ENCODE results near the gene TTC13.
A peak's percentile ranks its signal among the peaks of the same experiment; 100 is the strongest.

The TTC13 gene

DNA sequence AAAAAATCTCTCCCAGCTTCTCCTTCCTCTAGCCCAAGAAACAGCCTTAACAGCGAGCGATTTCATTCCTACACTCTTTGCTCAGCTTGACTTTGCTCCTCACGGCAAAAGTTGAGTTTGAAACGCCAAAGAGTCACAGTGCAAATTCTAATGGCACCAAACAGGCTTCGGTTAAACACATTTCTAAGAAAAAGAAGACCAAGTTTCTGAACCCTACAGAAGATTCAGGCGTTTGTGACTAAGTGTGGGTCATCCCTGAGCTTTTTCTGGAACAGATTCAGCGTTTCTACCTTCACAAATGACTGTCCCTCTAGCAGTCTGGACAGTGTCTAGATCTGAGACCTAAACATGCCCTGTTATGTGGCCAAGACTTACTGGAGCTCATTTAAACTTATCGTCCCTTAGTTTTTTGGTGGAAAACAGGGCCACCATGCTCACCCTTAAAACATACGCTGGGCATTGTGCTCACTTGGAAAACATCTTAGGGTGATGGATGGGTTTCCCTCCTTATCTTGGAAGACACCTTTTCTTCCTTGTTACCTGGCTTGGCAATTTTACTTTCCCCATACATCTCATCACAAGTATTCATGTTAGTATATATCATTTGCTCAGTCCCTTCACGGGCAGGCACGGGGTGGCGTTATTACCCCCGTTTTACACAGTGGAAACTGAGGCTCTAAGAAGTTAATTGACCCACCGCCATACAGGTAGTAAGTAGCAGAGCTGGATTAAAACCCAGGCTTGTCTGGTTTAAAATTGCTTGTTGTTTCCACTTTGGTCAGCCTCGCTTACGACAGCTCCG is 111.4 kb downstream of the TTC13 start:
- DNase-seq: no peak

DNA sequence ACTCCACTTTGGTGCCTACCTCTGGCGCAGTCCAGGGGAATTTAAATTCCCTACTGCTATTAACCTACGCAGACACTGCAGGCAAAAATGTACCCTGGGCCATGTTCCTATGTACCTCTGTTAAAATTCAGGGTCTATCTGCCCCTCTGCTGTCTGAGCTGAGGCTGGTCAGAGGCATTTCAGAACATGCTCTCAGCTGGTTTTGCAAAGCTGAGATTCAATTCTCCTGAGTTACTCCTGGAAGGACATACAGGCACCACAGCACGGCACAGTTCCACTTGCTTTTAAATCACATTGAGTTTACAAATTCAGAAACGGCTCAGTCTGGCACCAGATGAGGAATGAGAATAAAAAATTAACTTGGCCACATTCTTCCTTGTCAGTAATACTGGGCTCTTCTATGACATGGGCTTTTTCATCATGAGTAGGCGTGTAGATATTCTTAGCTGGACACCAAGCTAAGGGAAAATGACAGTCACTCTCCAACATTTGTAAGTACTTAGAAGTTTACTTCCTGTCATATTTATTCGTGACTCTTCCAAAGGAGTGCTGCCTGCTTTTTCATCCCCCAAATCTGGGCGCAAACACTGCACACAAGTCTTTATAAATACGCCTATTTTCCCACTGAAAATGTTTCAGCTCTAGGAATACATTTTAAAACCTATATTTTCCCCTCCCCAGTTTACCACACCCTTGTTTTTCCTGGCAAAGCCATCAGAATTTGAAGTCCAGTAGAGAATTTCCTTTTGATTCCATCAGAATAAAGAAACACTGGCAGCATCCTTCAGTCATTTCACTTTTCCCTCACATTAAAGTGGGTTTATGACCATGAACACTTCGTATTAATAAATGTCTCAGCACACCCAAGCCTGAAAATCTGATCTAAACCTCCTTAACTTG is 112.2 kb downstream of the TTC13 start:
- peak; percentile 18 for DNase-seq

DNA sequence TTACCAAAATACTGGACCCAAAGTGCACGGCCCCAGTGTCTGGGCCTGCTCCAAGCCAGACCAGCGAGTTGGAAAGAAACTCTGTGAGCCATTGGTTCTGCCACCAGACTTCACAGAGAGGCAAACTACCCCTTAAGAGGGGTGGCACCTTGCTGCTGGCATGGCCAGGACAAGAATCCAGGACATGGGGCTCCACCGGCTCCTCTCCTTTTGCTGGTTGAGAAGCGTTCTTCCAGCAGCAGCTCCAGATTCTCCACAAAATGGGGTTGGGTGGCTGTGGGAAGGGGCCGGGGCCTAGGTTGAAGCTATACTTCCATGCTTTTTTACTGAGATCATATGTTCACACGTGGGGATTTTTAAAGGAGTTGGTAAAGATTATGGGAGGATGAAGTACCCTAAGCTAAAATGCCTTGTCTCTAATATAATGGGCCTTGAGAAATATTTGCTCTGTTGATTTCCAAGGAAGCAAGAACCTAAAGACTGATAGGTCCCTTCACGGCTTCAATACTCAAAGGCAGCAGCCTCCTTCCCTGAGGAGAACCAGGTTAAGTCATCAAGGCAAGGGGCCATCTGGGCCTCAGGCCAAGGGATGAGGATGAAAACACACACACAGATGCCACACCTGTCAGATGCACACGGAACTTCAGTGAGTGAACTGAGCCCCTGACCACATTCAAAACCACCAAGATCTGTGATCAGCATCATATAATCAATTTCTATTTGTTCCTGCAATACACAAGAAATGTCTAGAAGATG is 113.4 kb downstream of the TTC13 start:
- DNase-seq: no peak

DNA sequence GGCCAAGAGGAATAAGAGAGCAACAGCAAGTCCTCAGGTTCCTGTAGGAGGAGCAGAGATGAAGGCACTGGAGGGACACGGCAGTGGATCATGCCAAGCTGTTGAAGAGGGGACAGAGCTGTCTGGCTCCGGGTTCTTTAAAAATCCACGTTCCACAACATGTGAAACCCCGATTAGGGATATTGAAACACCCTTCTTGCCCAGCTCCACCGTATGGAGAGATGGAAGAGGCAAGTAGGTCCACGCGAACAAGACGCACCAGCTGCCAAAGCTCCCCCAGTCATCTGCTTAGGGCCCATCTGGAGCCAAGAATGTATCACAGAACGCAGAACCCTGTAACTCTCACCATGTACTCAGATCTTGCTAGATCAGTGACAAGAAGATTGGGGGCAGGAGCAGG is 114.2 kb downstream of the TTC13 start:
- no peak for DNase-seq

DNA sequence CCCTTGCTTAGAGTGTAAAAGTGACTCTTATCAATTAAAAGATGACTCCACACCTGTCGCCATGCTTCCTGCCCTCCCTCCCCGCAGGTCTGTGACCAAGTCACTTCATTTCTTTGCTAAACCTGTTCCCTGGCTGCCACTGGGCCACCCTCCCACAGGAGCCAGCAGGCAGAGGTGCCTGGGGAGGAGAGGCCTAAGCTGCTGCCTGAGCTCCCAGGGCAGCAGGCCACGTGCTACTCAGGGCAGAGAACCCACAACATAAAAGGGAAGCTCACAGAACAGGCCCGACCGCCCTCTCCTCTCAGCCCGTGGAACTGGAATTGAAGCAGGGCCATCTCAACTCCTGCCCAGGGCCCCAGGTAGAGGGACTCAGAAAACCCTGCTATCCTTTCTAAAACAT is 115.2 kb downstream of the TTC13 start:
- peak; percentile 25 for DNase-seq

DNA sequence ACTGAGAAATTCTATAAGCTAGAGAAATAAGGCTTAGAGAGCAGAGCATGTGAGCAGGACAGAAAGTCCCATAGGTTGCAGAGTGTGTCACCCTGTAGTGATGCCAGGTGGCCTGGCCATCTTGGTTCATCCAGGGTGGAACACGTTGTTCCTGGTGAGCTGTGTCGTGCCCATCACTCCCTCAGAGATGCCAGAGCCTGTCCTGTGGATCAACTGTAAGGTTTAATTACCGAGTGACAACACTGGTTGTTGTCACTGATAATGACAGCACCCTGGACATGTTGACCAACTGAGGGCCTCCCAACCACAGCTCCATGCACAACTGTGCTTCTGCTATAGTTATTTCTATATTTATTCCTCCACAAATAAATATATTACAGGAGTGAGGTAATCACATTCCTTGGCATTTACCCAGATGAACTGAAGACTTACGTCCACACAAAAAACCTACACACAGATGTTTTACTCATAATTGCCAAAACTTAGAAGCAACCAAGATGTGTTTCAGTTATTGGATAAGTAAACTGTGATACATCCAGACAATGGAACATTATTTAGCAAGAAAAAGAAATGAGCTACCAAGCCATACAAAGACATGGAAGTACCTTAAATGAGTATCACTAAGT is 116.6 kb downstream of the TTC13 start:
- DNase-seq: no peak

DNA sequence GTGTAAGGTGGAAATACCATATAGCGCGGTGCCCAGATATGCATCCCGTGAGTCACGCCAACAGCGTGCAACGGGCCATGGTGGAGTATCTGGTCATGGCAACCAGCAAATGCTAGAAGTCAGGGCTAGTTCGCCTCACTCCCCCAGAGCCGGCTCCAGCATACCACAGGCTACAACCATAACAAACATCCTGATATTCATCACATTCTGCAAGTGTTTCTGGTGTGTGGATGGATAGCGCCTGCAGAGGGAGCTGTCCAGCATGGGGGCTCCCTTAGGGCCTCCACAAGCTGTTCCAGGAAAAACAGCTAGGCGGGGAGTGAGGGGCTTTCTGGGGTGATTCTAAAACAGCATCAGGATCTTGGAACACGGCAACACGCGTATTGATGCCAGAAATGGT is 117.2 kb downstream of the TTC13 start:
- no peak for DNase-seq

DNA sequence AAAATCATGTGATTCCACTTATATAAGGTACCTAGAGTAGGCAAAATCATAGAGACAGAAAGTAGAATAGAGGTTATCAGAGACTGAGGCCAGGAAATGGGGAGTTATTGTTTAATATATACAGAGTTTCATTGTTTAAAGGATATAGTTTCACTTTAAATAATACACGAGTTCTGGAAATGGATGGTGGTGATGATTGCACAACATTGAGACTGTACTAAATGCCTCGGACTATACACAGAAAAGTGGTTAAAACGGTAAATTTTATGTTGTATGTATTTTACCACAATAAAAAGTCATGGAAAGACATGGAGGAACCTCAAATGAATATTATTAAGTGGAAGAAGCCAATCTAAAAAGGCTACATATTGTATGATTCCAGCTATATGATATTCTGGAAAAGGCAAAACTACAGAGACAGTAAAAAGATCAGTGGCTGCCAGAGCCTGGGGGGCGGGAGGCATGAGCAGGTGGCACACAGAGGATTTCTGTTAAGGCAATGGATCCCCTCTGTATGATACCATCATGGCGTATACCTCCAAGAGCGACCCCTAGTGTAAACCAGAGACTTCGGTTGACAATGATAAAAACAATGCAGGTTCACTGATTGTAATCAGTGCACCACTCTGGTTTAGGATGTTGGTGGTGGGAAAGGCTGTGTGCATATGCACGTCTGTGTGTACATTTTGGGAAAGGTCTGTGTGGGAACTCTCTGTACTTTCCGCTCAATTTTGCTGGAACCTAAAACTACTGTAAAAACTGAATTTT is 117.9 kb downstream of the TTC13 start:
- DNase-seq: no peak

DNA sequence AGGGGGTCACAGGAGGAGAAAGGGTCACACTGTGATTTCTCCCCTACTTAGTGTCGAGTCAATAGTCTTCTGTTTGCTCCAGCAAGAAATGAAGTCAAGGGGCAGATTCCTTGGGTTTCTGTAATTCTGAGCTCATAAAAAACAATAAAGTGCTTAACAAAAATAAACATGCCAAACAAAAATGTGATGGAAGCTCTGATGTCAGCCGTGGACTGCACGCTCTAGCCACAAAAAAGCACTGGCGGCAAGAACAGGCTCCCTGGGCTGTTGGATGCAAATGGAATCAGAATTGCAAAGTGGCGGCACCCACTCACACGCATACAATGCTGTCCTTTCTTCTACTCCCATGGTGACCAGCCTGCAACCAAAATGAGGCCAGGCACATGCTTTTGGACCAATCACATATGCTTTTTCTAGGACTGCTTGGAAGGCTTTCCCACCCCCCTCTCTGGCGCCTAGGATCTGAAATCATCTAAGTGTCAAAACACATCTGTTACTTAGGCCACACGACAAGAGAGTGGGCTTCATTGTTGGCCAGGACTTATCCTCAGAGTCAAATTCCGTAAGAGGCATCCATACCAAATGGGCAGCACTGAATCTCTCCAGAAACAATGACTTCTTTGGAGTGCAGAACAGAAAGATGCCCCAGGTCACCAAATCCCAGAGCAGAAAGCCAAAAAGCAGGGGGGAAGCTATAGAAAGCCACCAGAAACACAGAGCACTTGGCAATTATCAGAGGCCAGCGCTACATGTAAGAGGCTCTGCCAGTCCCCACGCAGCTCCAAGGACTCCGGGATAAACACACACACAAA is 119.5 kb downstream of the TTC13 start:
- DNase-seq: no peak

DNA sequence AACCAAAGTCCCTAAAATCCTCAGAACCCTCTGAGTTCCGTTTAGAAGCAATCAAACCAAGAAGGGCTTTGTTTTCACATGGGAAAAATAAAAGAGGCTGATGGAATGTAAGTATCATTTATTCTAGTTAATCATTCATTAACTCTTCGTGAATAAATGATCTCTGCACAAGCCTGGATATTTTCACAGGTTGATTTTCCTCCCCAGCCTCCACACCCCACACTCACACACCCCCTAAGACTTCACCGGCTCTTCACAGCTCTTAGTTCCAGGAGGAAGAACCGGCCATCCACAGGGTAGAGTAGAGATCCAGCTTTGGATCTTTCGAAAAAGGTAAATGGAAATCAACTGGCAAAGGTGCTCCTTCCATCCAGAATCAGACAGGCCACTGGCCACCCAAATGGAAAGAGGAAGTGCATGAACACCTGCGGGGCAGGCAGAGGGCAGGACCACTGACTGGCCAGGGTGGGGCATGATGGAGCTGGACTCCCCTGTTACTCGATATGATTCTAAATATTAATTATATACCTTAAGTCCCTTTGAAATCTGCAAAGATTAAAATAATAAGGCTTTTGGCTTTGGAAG is 120.3 kb downstream of the TTC13 start:
- no peak for DNase-seq

DNA sequence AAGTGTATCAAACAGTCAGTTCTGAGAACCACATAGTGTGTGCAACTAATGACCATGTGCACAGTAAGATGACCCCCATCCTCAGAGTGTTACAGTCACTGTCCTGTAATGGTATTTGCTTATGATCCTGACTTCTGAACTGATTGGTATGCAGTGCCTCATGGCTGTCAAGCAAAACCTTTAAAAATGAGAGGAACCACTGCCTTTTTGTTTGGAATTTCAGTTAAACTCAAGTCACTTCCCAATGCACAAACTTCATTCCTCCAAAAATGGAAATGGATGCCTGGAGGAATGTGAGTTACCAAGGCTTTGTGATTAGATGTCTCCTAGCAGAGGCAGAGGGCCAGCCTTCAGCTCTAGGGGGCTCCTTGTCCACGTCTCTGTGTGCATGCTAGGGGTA is 120.8 kb downstream of the TTC13 start:
- DNase-seq: no peak

DNA sequence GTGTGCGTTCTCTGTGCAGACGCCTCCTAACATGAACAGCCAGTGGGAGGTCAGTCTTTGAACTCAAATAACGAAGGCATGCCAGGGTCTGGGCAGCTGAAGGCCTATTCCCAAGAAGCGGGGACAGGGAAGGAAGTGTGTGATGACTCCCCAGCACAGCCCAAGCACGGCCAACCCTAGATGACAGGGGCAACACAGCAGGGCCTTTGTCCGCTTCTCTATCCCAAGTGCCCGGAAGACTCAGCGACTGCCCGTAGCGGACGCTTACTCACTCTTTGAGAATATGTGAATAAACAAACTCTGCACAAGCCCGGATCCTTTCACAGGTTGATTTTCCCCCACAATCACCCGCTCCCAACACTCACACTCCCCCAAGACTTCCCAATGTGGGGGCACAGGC is 121.6 kb downstream of the TTC13 start:
- DNase-seq: no peak

All from inflammatory macrophage treated with lipopolysaccharide for 4 hours (primary cell).